ENCODE data around the gene PLA2G2C.

Gene PLA2G2C

DNA sequence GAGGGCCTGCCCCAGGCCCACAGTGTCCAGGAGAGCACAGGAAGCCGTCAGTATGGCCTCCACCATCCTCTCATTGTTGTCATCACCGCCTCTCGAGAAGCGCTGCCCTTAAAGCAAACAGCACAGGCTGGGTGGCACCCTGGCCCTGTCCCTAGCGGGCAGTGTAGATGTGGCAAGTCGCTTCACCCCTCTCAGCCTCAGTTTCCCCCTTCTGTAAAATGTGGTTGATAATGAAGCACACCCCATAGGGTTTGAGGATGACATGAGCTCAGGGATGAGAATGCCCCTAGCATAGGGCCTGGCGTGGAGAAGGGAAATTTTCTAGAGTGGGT, 33.8 kb downstream of the PLA2G2C start:
- no peak for DNase-seq (ENCODE audit: low spot score)

DNA sequence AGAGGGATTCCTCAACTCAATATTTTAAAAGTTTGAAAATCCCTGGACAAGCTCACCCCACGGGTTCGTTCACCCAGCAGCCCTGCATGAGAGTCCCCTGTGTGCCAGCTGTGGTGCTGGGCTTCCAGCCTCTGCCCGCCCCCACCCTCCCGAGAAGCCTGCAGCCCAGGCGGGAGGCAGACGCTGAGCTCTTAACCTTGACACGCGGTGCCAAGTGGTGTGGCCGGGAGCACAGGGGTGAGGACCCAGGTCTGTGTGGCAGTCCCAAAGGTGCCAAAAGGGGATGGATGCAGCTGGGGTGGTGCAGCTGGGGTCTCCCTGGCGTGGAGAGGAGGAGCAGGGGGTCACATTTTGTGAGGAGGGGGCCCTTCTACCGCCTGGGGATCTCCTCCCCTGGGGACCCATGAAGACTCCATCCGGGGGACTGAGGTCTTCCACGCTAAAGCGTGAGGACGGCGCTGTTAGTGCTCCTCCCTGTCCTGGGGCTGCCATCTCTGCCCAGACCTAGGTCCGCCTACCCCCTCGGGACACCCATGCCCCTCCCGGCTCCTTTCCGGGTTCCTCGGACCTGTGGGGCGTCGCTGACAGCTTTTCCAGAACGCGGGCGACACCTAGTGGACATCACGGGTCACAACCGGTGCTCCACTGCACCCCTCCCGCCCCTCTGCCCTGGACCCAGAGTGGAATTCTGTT, 34.3 kb downstream of the PLA2G2C start:
- peak; percentile 71 for DNase-seq (ENCODE audit: low spot score)

DNA sequence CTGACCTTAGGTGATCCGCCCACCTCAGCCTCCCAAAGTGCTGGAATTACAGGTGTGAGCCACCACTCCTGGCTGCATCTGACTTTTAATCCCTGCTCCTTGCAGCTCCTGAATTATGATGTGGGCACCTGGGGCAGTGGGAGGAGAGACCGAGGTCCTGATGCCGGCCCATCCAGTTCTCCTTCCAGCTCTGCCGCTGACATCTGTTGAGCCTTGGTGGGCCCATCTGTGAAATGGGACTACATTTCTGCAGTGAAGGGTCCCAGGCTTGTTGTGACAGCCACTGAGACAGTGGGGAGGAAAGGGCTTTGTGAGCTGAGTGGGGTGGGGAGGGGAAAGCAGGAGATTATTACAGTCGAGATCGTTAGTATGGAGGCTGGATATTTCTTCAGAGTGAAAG, 35.3 kb downstream of the PLA2G2C start:
- DNase-seq (ENCODE audit: low spot score), result no peak

DNA sequence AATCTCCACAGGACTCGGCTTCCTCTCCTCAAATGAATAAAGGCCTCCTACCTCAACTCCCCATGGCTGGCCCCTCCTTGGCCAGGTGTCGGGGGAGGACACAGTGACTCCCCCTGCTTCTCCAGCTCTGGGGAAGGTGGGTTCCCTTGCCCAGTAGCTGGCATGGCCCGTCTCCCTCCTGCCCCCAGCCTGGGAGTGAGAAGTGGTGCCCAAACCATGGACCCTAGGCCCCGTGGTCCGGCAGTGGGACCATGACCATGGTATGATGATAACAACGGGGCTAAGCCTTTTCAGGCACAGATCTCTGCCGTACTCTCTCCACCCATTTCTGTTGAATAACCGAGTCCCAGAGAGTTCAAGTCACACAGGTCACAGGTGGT, 36.0 kb downstream of the PLA2G2C start:
- no peak for DNase-seq (ENCODE audit: low spot score)

DNA sequence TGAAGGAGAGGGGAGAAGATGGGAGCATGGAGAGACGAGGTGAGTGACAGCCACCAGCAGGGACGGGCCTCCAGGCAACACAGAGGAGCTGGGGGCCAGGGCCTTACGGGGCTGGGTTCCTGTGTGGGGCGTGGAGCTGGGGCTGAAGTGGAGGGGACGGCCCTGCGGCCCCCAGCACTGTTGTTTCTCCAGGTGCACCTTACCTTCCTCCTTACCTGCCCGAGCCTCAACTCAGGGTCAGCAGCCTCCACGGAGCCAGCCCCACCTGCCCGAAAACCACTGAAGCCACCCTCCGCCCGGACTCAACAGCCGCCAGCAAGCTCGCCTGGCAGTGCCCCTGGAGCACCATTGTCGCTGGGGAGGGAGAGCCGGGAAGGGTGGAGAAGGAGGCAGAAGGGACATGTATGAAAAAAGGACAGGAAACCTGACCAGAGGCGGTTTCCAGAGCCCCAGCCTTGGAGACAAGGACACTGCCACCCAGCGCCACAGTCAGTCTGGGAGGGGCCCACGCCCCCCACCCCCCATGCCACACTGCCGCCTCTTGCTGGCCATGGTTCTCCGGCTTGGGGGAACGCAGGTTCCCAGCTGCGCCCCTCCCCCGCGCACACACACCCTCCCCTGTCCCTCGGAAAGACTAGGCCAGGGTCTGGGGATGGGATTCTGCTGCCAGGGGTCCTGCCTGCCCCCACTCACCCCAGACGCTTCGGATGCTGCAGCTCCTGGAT, 36.6 kb downstream of the PLA2G2C start:
- DNase-seq (ENCODE audit: low spot score), result no peak

DNA sequence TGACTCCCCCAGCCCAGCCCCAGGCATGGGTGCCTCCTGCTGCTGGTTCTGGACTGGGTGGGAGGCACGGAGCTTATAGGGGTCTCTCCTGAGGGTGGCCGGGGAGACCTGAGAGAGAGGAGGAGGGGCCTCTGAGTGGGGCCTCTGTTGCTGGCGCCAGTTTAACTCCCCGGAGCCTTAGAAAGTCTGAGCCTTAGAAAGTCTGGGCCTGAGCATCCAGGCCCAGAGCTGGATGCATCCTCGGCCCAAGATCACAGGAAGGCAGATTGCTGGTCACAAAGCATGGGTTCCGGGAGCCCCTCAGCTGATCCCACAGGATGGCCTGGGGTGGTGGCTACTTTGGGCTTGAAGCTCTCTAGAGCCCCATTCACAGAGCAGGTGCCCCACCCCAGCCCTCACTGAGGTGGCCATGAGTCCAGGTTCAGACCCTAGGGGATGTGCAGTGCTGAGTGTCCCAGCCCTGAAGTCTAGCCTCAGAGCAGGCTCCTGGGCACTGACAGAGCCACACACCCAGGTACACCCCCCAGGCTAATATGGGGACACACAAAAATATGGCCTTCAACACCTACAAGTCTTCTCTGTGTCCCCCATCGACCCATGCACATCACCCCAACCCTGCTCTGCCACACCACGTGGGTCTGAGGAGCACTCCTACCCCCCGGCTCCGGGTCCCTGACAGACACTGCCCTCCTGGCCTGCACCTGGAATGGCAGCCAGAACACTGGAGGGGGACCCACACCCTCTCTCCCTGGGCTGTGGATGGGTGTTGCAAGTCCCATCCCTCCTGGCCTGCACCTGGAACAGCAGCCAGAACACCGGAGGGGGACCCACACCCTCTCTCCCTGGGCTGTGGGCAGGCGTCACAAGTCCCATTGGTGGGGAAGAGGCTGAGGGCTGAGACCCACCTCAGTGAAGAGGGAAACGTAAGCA, 37.5 kb downstream of the PLA2G2C start:
- DNase-seq (ENCODE audit: low spot score), result no peak

DNA sequence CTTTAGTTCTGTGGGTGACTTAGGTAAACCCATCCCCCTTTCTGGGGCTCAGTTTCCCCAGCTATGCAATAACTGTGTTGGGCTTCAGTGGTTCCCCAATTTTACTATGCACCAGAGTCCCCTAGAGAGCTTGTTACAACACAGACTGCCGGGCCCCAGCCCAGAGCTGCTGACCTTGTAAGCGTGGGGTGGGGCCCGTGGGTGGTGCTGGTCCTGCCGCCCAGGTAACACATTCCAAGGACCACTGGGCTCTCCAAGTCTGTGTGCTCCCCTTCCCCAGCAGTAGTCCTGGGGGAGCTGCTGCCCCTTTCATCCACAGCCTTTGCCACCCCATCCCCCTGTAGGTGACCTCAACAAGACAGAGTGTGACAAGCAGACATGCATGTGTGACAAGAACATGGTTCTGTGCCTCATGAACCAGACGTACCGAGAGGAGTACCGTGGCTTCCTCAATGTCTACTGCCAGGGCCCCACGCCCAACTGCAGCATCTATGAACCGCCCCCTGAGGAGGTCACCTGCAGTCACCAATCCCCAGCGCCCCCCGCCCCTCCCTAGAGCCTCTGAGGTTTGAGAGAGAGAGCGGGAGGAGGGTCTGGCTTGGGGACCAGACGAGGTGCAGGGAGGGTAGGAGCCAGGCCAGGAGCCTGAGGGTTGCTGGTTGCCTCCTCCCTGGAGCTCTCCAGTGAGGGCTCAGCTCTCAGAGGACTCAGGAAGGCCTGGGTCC, 38.3 kb downstream of the PLA2G2C start:
- no peak for DNase-seq (ENCODE audit: low spot score)

DNA sequence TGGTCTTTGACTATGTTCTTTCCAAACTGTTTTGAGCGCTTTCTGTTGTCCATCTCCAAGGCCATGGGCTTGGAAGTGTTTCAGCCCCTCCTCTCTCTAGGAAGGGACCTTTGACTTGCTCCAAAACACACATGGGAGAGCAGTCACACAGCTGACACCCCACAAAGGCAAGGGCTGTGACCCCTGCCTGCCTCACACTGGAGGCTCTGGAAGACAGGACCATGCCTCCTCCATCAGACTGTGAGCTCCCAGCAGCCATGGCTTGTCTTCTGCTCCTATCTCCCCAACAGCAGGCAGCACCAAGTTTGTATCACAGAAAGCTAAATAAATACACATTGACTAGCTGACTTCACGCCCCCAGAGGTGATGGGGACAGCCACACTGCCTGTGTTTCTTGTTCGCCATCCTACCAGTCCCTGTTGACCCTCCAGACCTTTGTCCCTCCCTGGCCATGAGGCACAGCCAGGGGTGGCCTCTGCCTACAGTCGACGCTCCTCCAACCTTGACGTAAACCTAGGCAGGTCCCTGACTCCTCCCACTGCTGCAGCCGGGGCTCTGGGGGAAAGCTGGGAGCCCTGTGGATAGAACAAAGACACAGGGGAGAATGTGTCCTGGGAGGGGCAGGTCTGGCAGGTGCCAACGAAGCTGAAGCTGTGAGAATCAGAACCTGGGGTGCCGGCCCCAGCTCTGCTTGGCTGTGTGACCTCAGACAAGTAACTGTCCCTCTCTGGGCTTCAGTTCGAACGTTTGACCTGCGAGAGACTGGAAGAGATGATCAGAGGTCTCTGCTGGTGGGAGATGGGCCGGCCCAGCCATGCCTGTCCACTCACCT, 42.4 kb downstream of the PLA2G2C start:
- no peak for DNase-seq (ENCODE audit: low spot score)

DNA sequence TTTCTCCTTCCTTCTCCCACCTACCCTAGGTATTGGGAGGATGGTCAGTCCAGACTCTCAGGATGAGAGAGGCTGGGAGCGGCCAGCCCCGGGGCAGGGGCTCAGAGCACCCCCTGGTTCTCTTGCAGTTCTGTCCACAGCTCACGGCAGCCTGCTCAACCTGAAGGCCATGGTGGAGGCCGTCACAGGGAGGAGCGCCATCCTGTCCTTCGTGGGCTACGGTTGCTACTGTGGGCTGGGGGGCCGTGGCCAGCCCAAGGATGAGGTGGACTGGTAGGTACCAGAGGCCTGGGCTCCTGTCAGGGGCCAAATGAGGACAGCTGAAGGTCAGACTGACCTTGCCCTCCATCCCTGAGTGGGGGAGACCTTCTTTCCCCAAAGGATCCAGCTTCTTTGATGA, 43.0 kb downstream of the PLA2G2C start:
- no peak for DNase-seq (ENCODE audit: low spot score)

DNA sequence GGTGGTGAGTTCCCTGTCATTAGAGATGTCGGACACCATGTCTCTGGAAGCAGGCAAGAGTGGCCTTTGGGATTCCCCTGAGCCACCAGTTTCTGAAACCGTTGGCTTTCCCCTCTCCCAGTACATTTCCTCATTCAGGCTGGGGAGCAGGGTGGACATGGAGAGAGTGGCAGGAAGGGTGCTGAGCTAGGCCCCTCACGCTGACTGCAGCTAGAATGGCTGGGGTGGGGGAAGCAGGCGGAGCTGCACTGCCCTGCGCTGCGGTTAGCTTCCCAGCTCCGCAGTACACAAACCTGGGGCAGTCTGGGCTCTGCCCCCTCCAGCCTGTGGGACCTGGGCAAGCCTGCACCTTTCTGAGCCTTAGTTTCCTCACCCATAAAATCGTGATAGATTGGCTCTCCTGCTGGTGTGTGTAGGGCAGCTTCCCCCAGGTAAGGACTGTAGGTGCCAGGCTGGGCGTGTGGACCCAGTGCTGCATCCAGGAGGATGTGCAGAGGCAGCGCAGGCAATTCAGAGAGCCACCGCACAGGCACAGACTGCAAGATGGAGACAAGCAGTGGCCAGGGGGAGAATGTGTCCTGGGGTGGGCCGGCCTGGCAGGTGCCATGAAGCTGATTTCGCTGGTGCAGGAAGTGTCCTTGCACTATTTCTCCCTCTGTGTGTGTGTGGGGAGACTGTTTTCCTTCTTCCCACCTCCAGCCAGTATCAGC, 44.2 kb downstream of the PLA2G2C start:
- no peak for DNase-seq (ENCODE audit: low spot score)

DNA sequence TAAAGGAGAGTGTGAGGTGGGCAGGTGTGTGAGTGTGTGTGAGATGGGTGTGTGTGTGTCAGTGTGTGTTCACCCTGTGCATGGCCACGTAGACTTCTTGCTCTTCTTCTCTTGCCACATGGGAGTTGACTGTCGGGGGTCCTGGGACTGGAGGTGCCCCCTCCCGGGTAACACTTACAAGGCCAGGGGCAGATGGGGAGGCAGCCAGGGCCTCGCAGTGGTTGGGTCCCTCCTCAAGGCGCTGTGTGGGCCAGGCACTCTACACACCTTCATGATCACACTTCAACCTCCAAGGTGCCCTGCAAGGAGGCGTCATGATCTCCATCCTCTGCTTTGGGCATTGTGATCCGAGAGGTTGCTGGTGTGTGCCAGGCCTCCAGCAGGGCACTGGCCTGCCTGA, 44.9 kb downstream of the PLA2G2C start:
- no peak for DNase-seq (ENCODE audit: low spot score)

DNA sequence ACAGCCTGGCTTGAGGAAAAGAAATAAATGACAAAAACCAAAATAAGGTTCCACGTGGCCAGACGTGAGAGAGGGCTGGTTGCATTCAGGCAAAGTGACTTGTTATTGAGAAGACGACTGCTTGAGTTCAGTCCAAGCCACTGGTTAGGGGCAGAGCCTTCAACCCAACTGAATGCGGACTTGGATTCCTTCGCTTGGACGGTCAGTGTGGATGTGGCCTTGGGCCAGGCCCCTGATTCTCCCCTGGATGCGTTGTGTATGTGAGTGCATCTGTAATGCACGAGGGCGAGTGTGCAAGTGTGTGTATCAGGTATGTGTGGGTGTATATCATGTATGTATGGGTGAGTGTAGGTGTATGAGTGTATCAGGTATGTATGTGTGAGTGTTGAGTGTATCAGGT, 45.3 kb downstream of the PLA2G2C start:
- DNase-seq (ENCODE audit: low spot score), result no peak

DNA sequence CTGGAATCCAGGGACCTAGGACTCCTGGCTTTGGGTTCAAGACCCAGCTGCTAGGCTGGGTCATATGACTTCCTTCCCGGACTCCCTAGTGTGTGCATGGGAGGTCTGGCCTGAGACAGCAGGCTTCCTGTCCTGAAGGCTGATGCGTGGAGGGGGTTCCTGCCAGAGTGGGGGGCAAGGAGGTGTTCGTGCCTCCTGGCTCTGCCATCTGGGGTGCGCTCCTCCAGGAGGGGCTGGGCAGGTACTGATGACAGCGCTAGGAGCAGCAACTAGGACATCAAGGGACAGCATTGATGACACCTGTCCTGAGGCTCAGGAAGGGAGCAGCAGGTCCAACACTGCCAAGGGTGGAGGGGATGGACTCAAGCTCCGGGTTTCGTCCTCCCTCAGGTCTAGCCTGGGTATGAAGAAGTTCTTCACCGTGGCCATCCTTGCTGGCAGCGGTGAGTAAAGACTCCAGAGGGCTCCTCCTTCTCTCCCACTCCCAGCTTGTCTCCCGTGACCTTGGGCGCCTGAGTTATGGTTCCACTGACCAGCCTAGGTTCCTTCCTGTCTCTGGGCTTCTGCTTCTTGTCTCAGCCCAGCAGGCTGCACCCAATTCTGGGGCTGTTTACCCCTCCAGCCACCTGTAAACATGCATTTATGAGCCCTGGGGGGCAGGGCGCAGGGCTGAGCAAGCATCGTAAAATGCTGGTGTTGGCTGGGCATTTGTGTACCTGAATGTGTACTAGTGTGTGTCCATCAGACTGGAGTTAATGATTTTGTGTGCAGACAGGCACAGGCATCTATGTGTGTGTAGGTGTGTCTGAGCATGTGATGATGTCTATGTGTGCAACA, 46.3 kb downstream of the PLA2G2C start:
- no peak for DNase-seq (ENCODE audit: low spot score)

DNA sequence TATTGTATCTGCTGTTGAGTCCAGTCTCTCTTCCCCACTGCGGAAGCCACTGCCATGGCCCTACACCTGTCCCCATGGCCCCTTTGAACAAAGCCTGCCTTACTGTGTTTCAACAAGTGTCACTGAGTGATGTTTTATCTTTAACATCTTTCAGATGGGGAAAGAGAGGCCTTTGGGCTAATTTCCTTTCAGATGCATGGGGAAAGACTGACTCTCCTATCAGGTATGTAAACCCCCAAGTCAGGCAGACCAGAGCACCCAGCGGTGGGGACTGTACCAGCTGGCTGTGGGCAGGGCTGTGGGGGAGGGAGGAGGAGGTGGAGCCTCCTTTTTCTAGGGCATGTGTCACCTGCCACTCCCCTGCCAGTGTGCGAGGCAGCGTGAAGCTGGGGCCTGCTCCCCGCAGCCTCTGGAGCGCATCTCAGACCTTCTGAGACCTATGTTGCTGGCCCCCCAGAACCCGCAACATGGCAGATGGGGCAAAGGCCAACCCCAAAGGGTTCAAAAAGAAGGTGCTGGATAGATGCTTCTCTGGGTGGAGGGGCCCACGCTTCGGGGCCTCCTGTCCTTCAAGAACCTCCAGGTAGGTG, 47.3 kb downstream of the PLA2G2C start, which contains the start of gene PLA2G2F:
PLA2G2F (plus strand) TSS at position 363 of the 590 bp plus-strand sequence; CDS start at position 468, 105 bp downstream.
- DNase-seq (ENCODE audit: low spot score), result no peak

DNA sequence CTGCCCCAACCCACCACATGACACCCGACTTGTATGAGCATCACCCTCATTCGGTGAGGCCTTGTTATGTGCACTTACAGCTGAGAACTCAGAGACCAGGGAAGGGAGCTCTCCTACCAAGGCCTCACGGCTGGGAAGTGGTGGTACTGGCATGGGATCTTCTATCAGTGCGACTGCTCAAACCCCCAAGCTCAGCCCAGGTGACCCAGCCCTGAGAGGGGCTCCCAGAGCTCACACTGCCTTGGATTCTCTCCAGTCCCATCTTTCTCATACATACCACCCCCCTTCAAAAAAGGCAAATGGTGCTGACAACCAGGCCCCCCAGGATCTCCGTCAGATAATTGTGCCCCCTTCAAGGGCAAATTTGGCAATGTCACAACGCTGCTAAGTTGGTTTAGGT, 48.0 kb downstream of the PLA2G2C start:
- DNase-seq (ENCODE audit: low spot score), result no peak

DNA sequence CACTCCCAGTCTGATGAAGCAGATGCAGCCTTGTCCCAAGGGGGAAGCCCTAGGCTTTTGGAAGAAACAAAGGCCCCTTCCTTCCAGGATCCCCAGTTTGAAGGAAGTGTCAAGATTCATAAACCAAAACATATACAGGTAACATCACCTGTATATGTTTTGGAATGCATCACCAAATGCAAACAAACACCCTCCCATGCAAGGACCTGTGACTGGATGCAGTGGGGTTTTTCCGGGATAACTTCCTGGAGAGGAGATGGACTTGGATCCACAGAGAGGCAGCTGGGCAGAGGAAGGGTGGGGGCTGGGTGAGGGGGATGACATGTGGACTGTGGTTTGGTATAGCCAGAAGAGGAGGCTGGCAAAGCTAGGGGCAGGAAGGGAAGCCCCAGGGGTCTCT, 48.7 kb downstream of the PLA2G2C start:
- DNase-seq (ENCODE audit: low spot score), result no peak

DNA sequence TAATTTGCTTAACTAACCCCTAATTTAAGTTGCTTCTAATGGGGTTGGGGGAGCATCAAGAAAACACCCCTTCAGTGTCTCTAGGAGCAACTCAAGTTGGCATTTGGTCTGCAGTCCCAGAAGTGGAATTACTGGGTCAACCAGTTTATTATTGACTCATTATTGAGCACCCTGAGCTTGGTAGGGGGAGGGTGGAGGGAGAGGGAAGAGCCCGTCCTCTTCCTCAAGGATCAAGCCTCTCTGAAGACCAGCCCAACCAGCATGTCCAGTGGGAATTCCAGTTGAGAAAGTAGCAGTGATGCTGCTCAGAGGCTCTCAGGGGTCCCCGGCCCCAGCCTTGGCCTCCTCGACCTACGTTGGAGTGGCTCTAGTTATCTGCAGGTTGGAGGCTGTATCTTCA, 49.3 kb downstream of the PLA2G2C start:
- DNase-seq (ENCODE audit: low spot score), result no peak

DNA sequence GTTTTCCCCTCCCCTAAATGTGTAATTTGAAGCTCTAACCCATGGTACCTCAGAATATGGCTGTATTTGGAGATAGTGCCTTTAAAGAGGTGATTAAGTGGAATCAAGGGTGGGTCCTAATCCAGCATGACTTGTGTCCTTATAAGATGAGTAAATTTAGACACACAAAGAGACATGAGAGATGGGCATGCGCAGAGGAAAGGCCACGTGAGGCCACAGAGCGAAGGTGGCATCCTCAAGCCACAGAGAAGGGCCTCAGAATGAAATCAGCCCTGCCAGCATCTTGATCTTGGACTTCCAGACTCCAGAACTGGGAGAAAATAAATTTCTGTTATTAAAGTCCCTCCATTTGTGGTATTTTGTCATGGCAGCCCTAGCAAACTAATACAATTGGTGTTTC, 50.1 kb downstream of the PLA2G2C start:
- DNase-seq (ENCODE audit: low spot score), result no peak

DNA sequence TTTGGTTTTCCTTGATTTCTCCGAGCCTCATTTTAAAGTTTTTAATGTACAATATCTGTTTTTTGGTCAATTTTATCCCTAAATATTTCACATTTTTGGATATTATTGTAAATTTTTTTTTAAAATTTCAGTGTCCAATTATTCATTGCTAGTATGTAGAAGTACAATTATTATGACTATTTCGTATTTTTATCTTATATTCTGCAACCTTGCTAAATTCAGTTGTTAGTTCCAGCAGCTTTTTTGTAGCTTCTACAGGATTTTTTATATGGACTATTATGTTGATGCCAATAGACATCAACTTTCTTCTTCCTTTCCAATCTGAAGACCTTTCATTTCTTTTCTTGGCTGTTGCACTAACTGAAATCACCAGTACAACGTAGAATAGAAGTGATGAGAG, 51.3 kb downstream of the PLA2G2C start:
- no peak for DNase-seq (ENCODE audit: low spot score)
